Medulla oblongata (tissue), 1 donor: ENCODE data around the gene SLC24A5.

Experiments used
- DNase-seq: peaks from one replicate; pipeline ENCODE4 v3.0.0-alpha.2; 2015; ENCODE audit errors: extremely low spot score

SLC24A5 gene

GRCh38 chr15:48120745-48121144, at the start of gene SLC24A5:
TSS of gene SLC24A5 (plus strand) at chr15:48120990. CDS start at chr15:48121045, 55 bp downstream.
- DNase-seq, result no peak

DNA sequence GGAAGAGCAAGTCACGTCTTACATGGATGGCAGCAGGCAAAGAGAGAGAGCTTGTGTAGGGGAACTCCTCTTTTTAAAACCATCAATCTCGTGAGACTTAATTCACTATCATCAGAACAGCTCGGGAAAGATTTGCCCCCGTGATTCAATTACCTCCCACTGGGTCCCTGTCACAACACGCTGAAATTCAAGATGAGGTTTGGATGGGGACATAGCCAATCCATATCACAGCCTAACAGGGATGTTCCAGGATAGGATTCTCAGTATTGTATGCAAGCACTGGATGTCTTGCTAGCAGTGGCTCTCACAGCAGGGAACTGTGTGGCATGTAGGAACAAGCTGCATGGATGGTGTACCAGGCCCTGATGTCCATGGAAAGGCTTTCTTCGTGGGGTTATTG, 47.8 kb upstream of the SLC24A5 start:
- DNase-seq, result no peak

DNA sequence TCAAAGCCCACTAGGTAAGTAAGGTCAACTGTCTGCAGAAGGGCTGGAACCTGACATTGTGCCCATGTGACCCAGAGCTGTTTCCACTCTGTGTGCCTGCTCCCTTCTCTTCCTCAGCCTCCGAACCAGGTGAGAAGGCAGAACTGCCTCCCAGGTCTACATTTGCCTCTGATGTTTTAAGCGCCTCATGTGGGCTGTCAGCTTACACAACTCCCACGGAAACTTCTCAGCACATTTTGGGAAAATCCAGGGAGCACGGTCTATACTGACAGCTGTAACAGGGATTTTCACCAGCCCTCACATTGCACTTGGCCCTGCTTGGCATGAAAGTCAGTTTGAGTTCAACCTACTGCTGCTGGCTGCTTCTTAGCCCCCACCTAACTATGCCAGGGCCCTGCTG, 46.9 kb upstream of the SLC24A5 start:
- no peak for DNase-seq

- no peak for DNase-seq
Observed at GRCh38 chr15:48076454-48076853, 44.3 kb upstream of the SLC24A5 start.

- no peak for DNase-seq
Observed at GRCh38 chr15:48077616-48078184, 43.1 kb upstream of the SLC24A5 start.

DNA sequence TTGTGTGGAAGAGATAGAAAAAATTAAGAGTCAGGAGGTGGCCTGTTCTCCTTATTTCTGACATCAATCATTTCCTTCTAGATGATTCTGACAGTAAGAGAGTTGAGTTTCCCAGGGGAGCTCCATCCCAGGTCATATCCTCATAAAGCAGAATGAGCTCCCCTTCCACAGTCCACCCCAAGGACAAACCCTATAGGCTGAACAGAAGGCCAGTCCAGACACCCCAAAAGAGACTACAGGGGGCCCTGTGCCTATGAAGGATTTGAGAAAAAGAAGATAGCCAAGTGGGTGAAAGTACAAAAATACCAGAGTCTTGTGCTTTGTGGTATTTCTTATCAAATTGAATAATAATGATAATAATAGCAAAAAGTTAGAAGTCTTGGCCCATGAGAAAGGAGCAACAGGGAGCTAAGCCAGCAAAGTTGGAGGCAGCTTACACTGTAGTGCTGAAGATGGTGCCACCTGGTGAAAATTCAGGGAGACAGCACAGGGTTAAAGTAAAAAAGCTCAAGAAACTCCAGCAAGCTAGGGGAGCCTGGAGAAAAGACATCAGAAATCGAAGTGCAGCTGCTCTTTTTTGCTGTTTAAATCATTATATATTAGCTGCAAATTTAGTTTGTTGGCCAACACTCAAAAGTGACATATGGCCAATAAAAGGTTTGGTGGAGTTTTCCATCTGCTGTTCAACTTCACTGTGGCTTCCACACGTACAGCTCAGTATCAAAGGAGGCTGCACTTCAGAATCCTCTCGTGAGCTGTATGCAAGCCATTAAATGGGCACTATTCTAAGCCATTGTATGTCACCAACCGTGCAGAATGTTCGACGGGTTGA, 35.8 kb upstream of the SLC24A5 start:
- peak; percentile 14 for DNase-seq

GRCh38 chr15:48085591-48085930, 35.2 kb upstream of the SLC24A5 start:
- no peak for DNase-seq

DNA sequence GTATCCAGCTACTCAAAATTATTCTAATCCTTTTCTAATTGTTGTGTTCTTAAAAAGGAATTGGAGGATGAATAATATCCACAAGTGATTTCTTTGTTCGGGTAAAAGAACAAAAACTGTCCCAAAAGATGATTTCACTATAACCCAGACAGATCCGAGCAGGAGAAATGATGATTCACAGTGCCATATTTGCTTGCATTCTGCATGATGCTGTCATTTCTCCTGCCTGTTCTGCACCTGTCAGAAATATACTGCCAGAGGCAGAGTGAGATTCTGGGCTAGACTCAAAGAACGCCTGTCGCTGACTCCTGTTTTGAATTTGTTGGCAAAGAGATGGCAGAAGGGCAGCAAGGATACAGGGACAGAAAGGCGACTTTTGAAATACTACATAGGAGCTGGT, 34.7 kb upstream of the SLC24A5 start:
- no peak for DNase-seq

DNA sequence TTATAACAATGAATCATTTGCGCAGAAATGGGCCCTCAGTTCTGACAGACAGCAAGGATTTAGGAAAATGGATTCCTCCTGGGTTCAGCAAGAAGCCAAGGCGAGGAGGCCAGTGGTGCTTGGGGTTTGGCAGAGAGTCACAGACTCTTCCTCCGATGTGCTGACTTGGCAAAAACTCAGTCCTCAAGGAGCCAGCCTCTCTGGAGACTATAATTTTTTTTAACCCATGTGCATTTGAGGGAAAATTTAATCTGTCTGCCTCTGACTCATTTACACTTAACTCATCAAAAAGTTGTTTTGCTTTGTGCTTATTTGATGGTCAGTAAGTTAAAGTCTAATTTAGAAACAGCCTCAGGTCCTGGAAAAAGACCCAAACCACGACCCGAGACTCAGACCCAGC, 34.2 kb upstream of the SLC24A5 start:
- DNase-seq, result peak; percentile 16

DNA sequence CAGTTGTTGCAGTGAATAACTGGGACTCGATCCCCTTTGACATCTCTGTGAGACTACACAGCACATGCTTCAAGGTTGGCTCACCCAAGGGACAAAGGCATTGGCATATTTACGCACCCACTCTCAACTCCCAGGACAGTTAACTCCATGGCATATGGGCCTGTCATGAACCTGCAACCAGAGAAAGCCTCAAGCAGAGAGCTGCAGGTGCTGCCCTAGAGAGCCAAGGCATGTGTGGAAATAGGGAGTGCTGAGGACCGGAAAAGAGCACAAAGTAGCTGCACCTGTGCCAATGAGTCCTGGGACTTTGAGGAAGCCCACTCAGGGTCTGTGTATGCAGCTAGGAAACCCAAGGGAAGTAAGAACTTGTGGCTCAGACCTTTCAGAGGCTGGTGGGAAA, 32.9 kb upstream of the SLC24A5 start:
- DNase-seq, result no peak

- no peak for DNase-seq
Observed at GRCh38 chr15:48089702-48090101, 31.1 kb upstream of the SLC24A5 start.

GRCh38 chr15:48090115-48090514, 30.7 kb upstream of the SLC24A5 start:
- DNase-seq, result no peak

- no peak for DNase-seq
Observed at GRCh38 chr15:48090666-48091065, 30.1 kb upstream of the SLC24A5 start.

- DNase-seq, result no peak
Observed at GRCh38 chr15:48091522-48091921, 29.3 kb upstream of the SLC24A5 start.

GRCh38 chr15:48096355-48096786, 24.4 kb upstream of the SLC24A5 start:
- DNase-seq, result no peak

- DNase-seq, result no peak
Observed at GRCh38 chr15:48096813-48097212, 24.0 kb upstream of the SLC24A5 start.

DNA sequence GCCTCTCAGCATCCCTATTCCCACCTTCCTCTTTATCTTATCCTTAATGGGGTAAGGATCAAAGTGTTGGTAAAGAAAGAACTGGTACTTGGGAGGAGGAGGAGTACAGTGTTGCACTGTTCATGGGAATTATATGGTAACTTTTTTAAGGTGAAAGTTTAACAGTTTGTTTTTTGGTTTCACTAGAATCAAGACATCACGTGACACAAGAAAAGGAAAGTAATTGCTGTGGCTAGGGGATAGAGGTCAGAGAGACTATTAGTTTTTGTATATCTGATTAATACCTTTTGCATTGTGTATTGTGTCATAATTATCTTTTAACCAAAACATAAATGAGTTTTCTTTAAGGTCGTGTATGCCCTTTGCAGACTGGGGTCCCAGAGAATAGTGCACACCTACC, 23.5 kb upstream of the SLC24A5 start:
- no peak for DNase-seq

DNA sequence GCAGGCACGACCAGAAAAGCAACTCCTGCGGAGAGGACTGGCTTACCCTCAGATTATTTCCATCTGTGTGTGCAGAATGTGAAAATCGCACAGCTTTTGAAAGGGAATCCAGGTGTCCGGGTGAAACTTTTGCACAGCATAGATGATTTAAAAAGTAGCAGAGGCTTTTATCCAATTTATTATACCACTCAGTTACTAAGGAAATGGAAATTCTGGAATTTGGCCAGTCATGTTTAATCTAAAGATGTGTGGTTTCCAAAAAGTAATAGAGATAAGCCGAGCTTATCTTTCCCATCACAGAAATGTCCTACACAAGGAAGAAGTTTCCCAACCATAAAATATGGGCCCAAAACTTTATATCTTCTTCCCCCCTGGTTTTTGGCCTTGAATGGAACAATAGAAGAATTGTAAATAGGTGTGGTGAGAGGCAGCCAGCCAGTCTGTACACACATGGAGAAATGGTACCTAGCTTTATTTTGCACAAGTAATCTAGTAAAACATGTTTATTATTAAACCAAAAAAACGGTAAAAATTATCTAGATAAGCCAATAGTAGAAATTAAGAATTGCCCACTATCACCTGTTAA, 19.3 kb upstream of the SLC24A5 start:
- no peak for DNase-seq

DNA sequence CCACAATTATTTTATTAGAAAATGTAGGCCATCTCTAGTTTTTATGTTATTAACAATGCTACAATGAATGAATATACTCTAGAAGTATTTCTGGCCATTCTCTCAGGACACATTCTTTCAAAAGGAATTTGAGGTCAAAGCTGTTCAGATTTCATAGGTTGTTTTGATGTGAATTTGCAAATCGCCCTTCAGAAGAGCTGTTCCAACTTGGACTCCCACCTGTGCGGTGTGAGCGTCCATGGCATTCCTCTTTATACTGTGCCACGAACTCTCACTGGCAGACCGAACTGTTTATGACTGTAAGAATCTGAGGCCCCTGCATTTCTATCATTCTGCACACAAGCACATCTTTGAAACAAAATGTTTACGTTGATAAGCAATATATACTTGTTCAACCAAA, 18.6 kb upstream of the SLC24A5 start:
- DNase-seq, result no peak

DNA sequence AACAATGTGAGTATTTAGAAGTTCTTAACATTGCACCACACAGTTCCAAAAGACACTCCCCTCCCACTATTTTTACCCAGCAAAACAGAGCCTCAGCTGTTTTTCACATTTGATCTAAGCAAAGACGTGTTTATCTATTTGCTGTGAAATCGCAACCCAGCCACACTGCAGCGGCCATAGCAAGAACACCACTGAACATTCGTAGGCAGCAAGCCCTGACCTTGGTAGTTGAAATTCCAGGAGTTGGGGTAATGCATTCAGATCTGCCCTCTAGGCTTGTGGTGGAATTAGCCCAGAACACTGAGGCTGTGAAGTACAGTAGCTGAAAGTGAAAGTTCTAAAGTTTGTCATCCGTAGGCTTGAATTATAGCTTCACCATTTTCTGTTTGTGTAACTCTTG, 17.1 kb upstream of the SLC24A5 start:
- DNase-seq, result no peak

- DNase-seq, result no peak
Observed at GRCh38 chr15:48105936-48106335, 14.9 kb upstream of the SLC24A5 start.

DNA sequence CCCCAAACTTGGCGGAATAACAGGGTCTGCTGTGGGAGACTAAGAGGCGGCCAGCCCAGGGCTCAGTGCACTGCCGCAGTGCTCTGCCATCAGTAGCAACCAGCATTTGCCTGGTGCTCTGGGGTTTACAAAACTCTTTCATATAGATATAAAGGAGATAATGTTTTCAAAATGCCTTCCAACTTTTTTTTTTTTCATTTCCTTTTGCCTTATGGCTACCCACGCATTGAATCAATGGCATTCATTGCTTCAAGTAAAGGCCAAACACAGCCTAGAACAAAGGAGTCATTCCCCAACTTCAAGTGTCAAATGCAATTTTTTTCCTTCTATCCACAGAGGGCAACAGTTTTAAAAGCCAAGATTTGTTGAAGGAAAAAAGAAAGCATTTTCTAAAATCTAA, 11.6 kb upstream of the SLC24A5 start:
- no peak for DNase-seq

- no peak for DNase-seq
Observed at GRCh38 chr15:48109856-48110531, 10.8 kb upstream of the SLC24A5 start.
